ENCODE results near the gene PTGDS. TPM values are rescaled to one million over a fixed set of nuclear protein-coding genes. Genes with fewer than 3 reads are reported as not detected.

The PTGDS gene
- total RNA-seq, 1 donor from 2014 or later = not detected

DNA sequence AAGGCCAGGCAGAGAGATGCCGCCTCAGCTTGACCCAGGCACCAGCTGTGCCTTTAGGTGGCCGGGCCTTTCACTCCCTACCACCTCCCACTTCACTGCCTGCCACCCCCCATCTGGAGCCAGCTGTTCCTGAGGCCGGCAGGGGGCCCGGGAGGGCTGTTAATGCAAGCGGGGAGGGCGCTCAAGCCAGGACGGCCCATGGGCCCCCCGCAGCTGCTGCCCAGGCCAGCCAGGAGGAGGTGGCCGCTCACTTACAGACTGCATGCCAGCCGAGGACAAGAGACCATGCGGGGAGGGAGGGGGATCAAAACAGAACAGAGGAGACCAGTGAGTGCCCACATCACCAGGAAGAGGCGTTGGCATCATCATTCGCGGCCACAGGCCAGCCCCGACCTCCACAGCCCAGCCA lies 46.3 kb downstream of the PTGDS start:
- DNase-seq (ENCODE audit: low read depth) = no peak
- TF ChIP-seq, protein P1, sequence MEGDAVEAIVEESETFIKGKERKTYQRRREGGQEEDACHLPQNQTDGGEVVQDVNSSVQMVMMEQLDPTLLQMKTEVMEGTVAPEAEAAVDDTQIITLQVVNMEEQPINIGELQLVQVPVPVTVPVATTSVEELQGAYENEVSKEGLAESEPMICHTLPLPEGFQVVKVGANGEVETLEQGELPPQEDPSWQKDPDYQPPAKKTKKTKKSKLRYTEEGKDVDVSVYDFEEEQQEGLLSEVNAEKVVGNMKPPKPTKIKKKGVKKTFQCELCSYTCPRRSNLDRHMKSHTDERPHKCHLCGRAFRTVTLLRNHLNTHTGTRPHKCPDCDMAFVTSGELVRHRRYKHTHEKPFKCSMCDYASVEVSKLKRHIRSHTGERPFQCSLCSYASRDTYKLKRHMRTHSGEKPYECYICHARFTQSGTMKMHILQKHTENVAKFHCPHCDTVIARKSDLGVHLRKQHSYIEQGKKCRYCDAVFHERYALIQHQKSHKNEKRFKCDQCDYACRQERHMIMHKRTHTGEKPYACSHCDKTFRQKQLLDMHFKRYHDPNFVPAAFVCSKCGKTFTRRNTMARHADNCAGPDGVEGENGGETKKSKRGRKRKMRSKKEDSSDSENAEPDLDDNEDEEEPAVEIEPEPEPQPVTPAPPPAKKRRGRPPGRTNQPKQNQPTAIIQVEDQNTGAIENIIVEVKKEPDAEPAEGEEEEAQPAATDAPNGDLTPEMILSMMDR (conservative IDR thresholded peaks at IDR 0.05; ENCODE audit: low read depth, low read length) = no peak
- H3K4me3 ChIP-seq (ENCODE audit: low read depth, low read length) = no peak overlapping the region

- TF ChIP-seq, protein P1 (conservative IDR thresholded peaks at IDR 0.05; ENCODE audit: low read depth, low read length) = no peak
- no peak for DNase-seq (ENCODE audit: low read depth)
- H3K4me3 ChIP-seq (ENCODE audit: low read depth, low read length) = no peak overlapping the region
These were observed 48.2 kb downstream of the PTGDS start for GRCh38 chr9:137025517-137025966.

- no peak overlapping the region for H3K4me3 ChIP-seq (ENCODE audit: low read depth, low read length)
- TF ChIP-seq, protein P1 (conservative IDR thresholded peaks at IDR 0.05; ENCODE audit: low read depth, low read length) = no peak
- no peak for DNase-seq (ENCODE audit: low read depth)
These were observed 49.1 kb downstream of the PTGDS start for GRCh38 chr9:137026384-137026783.

- no peak for DNase-seq (ENCODE audit: low read depth)
- peak overlapping the region; percentile 56 for H3K4me3 ChIP-seq (ENCODE audit: low read depth, low read length)
- TF ChIP-seq, protein P1 (conservative IDR thresholded peaks at IDR 0.05; ENCODE audit: low read depth, low read length) = no peak
These were observed 49.5 kb downstream of the PTGDS start for GRCh38 chr9:137026828-137027227.

DNA sequence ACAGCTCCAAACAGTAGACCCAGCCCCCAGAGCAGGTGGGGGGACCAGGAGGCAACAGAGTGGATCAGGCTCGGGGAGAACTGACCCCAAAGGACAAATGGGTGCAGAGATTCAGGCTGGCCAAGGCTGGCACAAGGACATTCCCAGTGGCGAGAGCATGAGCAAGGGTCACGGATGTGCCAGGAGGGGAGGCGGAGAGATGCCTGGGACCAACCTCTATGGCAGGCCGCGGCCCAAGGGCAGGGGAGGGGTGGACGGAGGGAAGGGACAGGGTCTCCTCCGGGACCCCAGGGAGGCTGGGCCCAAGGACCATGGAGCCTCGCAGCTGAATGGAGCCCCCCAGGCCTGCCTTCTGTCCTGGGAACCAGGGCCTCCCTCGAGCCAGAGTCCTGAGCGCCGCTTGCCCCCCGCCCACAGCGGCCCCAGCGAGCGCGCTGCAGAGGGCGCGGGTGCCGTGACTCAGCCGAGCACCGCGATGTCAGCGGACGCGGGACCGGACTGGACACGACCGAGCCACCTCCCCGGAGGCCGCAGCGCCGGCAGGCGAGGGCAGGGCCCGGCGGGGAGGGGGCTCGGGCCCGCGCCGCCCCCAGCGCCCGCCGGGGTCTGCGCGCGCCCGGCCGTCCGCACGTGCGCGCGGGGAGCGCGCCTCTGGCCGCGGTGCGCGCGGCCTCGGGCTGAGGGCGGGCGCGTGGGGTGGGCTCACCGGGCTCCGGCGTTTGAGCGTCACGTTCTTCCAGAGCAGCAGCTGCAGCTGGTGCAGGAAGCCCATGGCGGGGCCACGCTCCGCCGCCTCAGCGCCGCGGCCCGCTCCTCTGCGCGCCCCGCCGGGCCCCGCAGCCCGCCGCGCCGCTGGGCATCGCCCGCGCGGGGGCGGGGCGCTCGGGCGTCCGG lies 50.3 kb downstream of the PTGDS start, which contains the start of gene ABCA2:
ABCA2 (minus strand) TSS at position 869 of the 894 bp plus-strand sequence; CDS start at position 772, 97 bp downstream.
- TF ChIP-seq, protein P1 (conservative IDR thresholded peaks at IDR 0.05; ENCODE audit: low read depth, low read length) = no peak
- peak within 1 kb of the TSS; percentile 75 for H3K4me3 ChIP-seq (ENCODE audit: low read depth, low read length)
- no peak for DNase-seq (ENCODE audit: low read depth)

DNA sequence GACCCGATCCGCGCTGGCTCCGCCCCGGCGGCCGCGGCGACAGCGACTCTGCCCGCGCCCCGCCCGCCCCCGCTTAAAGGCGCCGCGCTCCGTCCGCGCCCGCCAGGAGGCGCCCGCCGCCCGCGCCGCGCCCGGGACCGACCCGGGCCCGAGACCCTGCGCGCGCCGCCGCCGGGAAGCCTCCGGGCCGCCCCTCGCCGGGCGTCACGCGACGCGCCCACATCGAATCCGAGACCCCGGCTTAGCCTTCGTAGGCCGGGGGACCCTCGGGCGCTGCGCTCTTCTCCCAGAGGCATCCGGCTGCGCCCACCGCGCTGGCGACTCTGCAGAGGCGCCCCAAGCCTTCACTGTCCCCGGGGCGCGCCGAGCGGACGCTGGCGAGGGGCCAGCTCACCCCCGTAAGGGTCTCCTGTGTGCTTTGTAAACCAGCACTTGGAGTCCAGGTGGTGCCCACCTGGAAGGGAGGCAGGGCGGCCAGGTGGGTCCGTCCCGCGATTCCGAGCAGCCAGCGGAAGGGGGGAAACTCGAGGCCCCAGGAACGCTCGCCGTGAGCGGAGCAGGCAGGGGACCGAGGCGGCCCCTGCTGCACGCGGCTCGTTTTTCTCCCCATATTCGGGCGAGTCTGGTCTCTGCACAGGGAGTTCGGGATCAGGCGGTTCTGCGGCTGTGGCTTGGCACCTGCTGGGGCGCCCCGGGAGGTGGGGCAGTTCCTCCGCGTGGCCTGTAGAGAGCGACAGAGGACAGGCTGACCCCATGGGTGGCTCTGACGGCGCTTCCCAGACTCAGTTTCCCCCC lies 51.2 kb downstream of the PTGDS start:
- DNase-seq (ENCODE audit: low read depth) = no peak
- H3K4me3 ChIP-seq (ENCODE audit: low read depth, low read length) = peak overlapping the region; percentile 75
- TF ChIP-seq, protein P1 (conservative IDR thresholded peaks at IDR 0.05; ENCODE audit: low read depth, low read length) = peak; percentile 53
